HepG2 (cell line): ENCODE measurements around the gene TMEM174. TPM values are rescaled to one million over a fixed set of nuclear protein-coding genes. Genes with fewer than 3 reads are reported as not detected.

Source experiments
- ATAC-seq: fragments of 200-7000 bp; cut with Tn5 transposase; 3 replicates; pipeline ENCODE4 v1.9.1; 2020; ENCODE audit warnings: mild to moderate bottlenecking, moderate library complexity
- BruUV-seq: library from RNA; stranded (reverse); fragments of 400-500 nt; replicated peaks from 2 replicates; lab custom pipeline; 2021; lab: Mats Ljungman, UMichigan
- CTCF ChIA-PET: fragments of 300-600 bp; formaldehyde crosslinking; extraction: SDS; loops from one replicate; lab custom pipeline; 2021; ENCODE audit warnings: low total read pairs, inconsistent platforms, low intra/inter-chr PET ratio; lab: Yijun Ruan, JAX
- POLR2A ChIA-PET: fragments of 350-600 bp; sonication (Branson Sonifier 250); formaldehyde crosslinking; loops from one replicate; lab custom pipeline; 2020; ENCODE audit warnings: antibody characterized with exemption, inconsistent platforms; lab: Yijun Ruan, JAX
- DNase-seq: peaks from one replicate; pipeline ENCODE4 v3.0.0-alpha.2; 2015; ENCODE audit warnings: low spot score
- FAIRE-seq: peaks from 3 replicates; lab custom pipeline; 2011; peaks lifted over from hg19 to GRCh38; lab: Jason Lieb, UNC
- H2AFZ ChIP-seq: one replicate; pipeline ENCODE4 v1.6.1; 2011; ENCODE audit warnings: low read length, inconsistent platforms
- H3K27ac ChIP-seq: fragments of 300-600 bp; 3 replicates; pipeline ENCODE4 v1.8.0; 2011; ENCODE audit warnings: mixed run types, mild to moderate bottlenecking, mixed read lengths, low read length, inconsistent platforms; ENCODE audit not compliant: insufficient read depth; ENCODE audit errors: extremely low read length
- H3K27me3 ChIP-seq, 2 experiments: fragments of 200-600 bp in 1 of 2; 2 replicates in 1 of 2; 3 replicates in 1 of 2; pipeline versions ENCODE4 v1.6.0 to v1.8.0; 2011; ENCODE audit warnings: low read length in 2 of 2, mild to moderate bottlenecking in 2 of 2, moderate library complexity in 2 of 2, inconsistent platforms in 1 of 2; ENCODE audit not compliant: insufficient read depth in 2 of 2, control insufficient read depth in 1 of 2
- H3K36me3 ChIP-seq, 2 experiments: fragments of 200-600 bp in 1 of 2; replicated peaks in 1 of 2; 2 replicates in 1 of 2; 3 replicates in 1 of 2; pipeline versions ENCODE4 v1.5.1 to v1.8.0; 2011; ENCODE audit warnings: low read length in 2 of 2, inconsistent platforms in 1 of 2; ENCODE audit not compliant: insufficient read depth in 2 of 2, control insufficient read depth in 1 of 2
- H3K4me1 ChIP-seq: 2 replicates; pipeline ENCODE4 v1.5.1; 2012; ENCODE audit warnings: low read length, inconsistent platforms; ENCODE audit not compliant: insufficient read depth
- H3K4me2 ChIP-seq: 2 replicates; pipeline ENCODE4 v1.6.0; 2011; ENCODE audit warnings: low read depth, low read length, inconsistent platforms
- H3K4me3 ChIP-seq, 3 experiments: fragments of 200-600 bp in 1 of 3; sonication (generic), shearing (Covaris generic) in 1 of 3; replicated peaks in 1 of 3; 2 replicates each; pipeline ENCODE4 v1.5.1; 2011 to 2016; ENCODE audit warnings: low read length in 3 of 3, inconsistent platforms in 2 of 3, low read depth in 2 of 3, mild to moderate bottlenecking in 2 of 3, control low read depth in 1 of 3, mixed read lengths in 1 of 3; ENCODE audit not compliant: insufficient read depth in 1 of 3
- H3K79me2 ChIP-seq: one replicate; pipeline ENCODE4 v1.6.1; 2011; ENCODE audit warnings: low read length, inconsistent platforms; ENCODE audit not compliant: insufficient read depth
- H3K9ac ChIP-seq: 2 replicates; pipeline ENCODE4 v1.6.0; 2011; ENCODE audit warnings: mild to moderate bottlenecking, low read depth, low read length, inconsistent platforms; ENCODE audit not compliant: insufficient read depth
- H3K9me3 ChIP-seq: 2 replicates; pipeline ENCODE4 v1.5.1; 2012; ENCODE audit warnings: mild to moderate bottlenecking, low read length
- H4K20me1 ChIP-seq: 2 replicates; pipeline ENCODE4 v1.6.0; 2011; ENCODE audit warnings: inconsistent platforms, mild to moderate bottlenecking, low read length, moderate library complexity; ENCODE audit not compliant: insufficient read depth
- CHCHD3 ChIP-seq: sonication (generic); formaldehyde crosslinking; IDR thresholded peaks from 2 replicates; pipeline ENCODE4 v1.8.0; 2022; ENCODE audit warnings: mild to moderate bottlenecking, missing genetic modification reagents, moderate library complexity
- EED ChIP-seq: sonication (generic); formaldehyde crosslinking; IDR thresholded peaks from 2 replicates; pipeline ENCODE4 v1.5.0; 2020; ENCODE audit warnings: mild to moderate bottlenecking, missing genetic modification reagents
- HDAC6 ChIP-seq: fragments of 200-600 bp; sonication (generic); IDR thresholded peaks from 2 replicates; pipeline ENCODE4 v1.7.0; 2017; ENCODE audit warnings: mild to moderate bottlenecking, antibody characterized with exemption, low read length, low read depth
- KAT8 ChIP-seq: IDR thresholded peaks from 2 replicates; pipeline ENCODE4 v1.6.1; 2016; ENCODE audit warnings: missing genetic modification reagents, missing compliant biosample characterization
- PPARG ChIP-seq: conservative IDR thresholded peaks from 2 replicates; pipeline ENCODE4 v1.6.1; 2016; ENCODE audit warnings: missing biosample characterization, missing genetic modification reagents
- RFX3 ChIP-seq: IDR thresholded peaks from 2 replicates; pipeline ENCODE4 v1.6.1; 2016; ENCODE audit warnings: missing biosample characterization, missing genetic modification reagents
- RXRB ChIP-seq: IDR thresholded peaks from 2 replicates; pipeline ENCODE4 v1.6.1; 2016; ENCODE audit warnings: borderline replicate concordance, missing genetic modification reagents, missing compliant biosample characterization
- SNRNP70 ChIP-seq: fragments of 200-400 bp; formaldehyde crosslinking; IDR thresholded peaks from 2 replicates; pipeline ENCODE4 v1.6.1; 2017; ENCODE audit warnings: mild to moderate bottlenecking, low read depth, low read length, moderate library complexity
- SRSF1 ChIP-seq: fragments of 200-400 bp; formaldehyde crosslinking; optimal IDR thresholded peaks from 2 replicates; pipeline ENCODE3; 2017; ENCODE audit warnings: mild to moderate bottlenecking, low read depth, low read length, moderate library complexity
- TBL1XR1 ChIP-seq: fragments of 150-350 bp; IDR thresholded peaks from 2 replicates; pipeline ENCODE4 v1.6.1; 2014; ENCODE audit warnings: borderline replicate concordance, low read length; ENCODE audit not compliant: partially characterized antibody
- ZBTB21 ChIP-seq: sonication (generic); formaldehyde crosslinking; IDR thresholded peaks from 2 replicates; pipeline ENCODE4 v1.4.0; 2020; ENCODE audit warnings: missing genetic modification reagents
- WGBS: methylation state at CpG from one replicate; pipeline ENCODE4 v1.1.6; 2017; ENCODE audit warnings: low lambda C conversion rate; 5-methylcytosine and 5-hydroxymethylcytosine counted together
- in situ Hi-C: cut with HindIII; loops from 2 replicates; pipeline ENCODE4 v1.10.0; 2017; ENCODE audit warnings: low pct_unique_long_range_greater_than_20kb; ENCODE audit not compliant: extremely low pct_ligation_motif_present
- intact Hi-C: fragments of 100-400 bp; cut with micrococcal nuclease; formaldehyde crosslinking; loops from one replicate; pipeline ENCODE4 v1.10.0; 2022; ENCODE audit not compliant: unreplicated experiment
- polyA plus RNA-seq, 8 experiments: library from polyadenylated mRNA; depleted of rRNA in 3 of 8; stranded (reverse) in 7 of 8; unstranded in 1 of 8; fragments of >200 nt; fragmentation: Illumina TruSeq in 4 of 8; extraction: Trizol in 4 of 8; gene quantifications; 2 replicates each; pipeline versions ENCODE4 v1.2.1 to v1.2.3, GENCODE V29; 2011 to 2016; ENCODE audit warnings: low read depth in 4 of 8, missing spikeins in 1 of 8, mixed read lengths in 1 of 8; ENCODE audit not compliant: insufficient read depth in 1 of 8
- total RNA-seq, 5 experiments: library from RNA; depleted of rRNA; stranded (reverse); fragments of >200 nt; fragmentation: Illumina TruSeq; extraction: Trizol; gene quantifications; 2 replicates each; pipeline ENCODE4 v1.2.3, GENCODE V29; 2016; ENCODE audit warnings: low read depth in 1 of 5
- TF ChIP-seq, protein P1 (sequence below): sonication (generic); formaldehyde crosslinking; IDR thresholded peaks from 2 replicates; pipeline ENCODE4 v1.4.0; 2020; ENCODE audit warnings: missing genetic modification reagents
- TF ChIP-seq, protein P2 (sequence below): sonication (generic); formaldehyde crosslinking; IDR thresholded peaks from 2 replicates; pipeline ENCODE4 v1.5.0; 2020; ENCODE audit warnings: mild to moderate bottlenecking, missing genetic modification reagents, borderline replicate concordance

Gene TMEM174
- total and polyA plus RNA-seq, 2 of the 13 experiments (the other 11 are each of a cell fraction or from before 2014, with no cell fraction given) = not detected

DNA sequence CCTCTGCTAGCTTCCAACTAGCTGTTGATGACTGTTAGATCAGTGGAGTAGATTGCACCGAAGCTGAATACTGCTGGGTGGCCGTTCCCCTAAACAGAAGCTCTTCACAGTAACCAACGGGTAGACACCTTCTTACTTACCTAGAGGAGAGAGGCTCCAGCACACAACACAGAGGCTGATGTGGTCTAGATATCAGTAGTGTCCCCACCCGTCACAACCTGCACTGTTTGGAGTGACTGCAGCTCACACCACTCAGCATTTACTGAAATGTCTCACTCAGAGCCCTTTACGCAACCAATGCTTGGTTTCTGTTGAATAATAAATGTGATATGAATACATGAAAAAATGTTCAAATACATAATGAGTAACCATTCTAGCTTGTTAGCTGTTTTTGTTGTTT is 5.3 kb downstream of the TMEM174 start:
- no peak overlapping the region for H3K4me2 ChIP-seq
- H4K20me1 ChIP-seq = no peaks in the 10 kb centered on the region
- H3K4me3 ChIP-seq = no peak overlapping the region
- ChIA-PET POLR2A (no interaction called here), CTCF (no interaction called here)
- no peak overlapping the region for H2AFZ ChIP-seq
- WGBS = 24% methylated on average over 5 of the region's 5 CpGs
- intact Hi-C loops (no loop called here), in situ Hi-C loops (no loop called here)
- H3K79me2 ChIP-seq = no peaks in the 10 kb centered on the region
- no peaks in the 10 kb centered on the region for H3K36me3 ChIP-seq
- no peak for DNase-seq
- no peak overlapping the region for H3K9ac ChIP-seq
- H3K4me1 ChIP-seq = peaks cover 4% of the 10 kb centered on the region
- no peak for FAIRE-seq
- peaks cover 0 to 21% of the 10 kb centered on the region in 2 experiments; a peak in 2 of 5 replicates for H3K27me3 ChIP-seq
- no TSS peak for BruUV-seq
- H3K27ac ChIP-seq = no peak overlapping the region
- H3K9me3 ChIP-seq = no peaks in the 10 kb centered on the region
- no peak for ATAC-seq
- TF ChIP-seq, protein P1, sequence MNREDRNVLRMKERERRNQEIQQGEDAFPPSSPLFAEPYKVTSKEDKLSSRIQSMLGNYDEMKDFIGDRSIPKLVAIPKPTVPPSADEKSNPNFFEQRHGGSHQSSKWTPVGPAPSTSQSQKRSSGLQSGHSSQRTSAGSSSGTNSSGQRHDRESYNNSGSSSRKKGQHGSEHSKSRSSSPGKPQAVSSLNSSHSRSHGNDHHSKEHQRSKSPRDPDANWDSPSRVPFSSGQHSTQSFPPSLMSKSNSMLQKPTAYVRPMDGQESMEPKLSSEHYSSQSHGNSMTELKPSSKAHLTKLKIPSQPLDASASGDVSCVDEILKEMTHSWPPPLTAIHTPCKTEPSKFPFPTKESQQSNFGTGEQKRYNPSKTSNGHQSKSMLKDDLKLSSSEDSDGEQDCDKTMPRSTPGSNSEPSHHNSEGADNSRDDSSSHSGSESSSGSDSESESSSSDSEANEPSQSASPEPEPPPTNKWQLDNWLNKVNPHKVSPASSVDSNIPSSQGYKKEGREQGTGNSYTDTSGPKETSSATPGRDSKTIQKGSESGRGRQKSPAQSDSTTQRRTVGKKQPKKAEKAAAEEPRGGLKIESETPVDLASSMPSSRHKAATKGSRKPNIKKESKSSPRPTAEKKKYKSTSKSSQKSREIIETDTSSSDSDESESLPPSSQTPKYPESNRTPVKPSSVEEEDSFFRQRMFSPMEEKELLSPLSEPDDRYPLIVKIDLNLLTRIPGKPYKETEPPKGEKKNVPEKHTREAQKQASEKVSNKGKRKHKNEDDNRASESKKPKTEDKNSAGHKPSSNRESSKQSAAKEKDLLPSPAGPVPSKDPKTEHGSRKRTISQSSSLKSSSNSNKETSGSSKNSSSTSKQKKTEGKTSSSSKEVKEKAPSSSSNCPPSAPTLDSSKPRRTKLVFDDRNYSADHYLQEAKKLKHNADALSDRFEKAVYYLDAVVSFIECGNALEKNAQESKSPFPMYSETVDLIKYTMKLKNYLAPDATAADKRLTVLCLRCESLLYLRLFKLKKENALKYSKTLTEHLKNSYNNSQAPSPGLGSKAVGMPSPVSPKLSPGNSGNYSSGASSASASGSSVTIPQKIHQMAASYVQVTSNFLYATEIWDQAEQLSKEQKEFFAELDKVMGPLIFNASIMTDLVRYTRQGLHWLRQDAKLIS (CRISPR knock-in tag) = no peak
- no peak for TF ChIP-seq EED (CRISPR knock-in tag)
- no peak for TF ChIP-seq CHCHD3
- TF ChIP-seq HDAC6 = no peak
- TF ChIP-seq, protein P2, sequence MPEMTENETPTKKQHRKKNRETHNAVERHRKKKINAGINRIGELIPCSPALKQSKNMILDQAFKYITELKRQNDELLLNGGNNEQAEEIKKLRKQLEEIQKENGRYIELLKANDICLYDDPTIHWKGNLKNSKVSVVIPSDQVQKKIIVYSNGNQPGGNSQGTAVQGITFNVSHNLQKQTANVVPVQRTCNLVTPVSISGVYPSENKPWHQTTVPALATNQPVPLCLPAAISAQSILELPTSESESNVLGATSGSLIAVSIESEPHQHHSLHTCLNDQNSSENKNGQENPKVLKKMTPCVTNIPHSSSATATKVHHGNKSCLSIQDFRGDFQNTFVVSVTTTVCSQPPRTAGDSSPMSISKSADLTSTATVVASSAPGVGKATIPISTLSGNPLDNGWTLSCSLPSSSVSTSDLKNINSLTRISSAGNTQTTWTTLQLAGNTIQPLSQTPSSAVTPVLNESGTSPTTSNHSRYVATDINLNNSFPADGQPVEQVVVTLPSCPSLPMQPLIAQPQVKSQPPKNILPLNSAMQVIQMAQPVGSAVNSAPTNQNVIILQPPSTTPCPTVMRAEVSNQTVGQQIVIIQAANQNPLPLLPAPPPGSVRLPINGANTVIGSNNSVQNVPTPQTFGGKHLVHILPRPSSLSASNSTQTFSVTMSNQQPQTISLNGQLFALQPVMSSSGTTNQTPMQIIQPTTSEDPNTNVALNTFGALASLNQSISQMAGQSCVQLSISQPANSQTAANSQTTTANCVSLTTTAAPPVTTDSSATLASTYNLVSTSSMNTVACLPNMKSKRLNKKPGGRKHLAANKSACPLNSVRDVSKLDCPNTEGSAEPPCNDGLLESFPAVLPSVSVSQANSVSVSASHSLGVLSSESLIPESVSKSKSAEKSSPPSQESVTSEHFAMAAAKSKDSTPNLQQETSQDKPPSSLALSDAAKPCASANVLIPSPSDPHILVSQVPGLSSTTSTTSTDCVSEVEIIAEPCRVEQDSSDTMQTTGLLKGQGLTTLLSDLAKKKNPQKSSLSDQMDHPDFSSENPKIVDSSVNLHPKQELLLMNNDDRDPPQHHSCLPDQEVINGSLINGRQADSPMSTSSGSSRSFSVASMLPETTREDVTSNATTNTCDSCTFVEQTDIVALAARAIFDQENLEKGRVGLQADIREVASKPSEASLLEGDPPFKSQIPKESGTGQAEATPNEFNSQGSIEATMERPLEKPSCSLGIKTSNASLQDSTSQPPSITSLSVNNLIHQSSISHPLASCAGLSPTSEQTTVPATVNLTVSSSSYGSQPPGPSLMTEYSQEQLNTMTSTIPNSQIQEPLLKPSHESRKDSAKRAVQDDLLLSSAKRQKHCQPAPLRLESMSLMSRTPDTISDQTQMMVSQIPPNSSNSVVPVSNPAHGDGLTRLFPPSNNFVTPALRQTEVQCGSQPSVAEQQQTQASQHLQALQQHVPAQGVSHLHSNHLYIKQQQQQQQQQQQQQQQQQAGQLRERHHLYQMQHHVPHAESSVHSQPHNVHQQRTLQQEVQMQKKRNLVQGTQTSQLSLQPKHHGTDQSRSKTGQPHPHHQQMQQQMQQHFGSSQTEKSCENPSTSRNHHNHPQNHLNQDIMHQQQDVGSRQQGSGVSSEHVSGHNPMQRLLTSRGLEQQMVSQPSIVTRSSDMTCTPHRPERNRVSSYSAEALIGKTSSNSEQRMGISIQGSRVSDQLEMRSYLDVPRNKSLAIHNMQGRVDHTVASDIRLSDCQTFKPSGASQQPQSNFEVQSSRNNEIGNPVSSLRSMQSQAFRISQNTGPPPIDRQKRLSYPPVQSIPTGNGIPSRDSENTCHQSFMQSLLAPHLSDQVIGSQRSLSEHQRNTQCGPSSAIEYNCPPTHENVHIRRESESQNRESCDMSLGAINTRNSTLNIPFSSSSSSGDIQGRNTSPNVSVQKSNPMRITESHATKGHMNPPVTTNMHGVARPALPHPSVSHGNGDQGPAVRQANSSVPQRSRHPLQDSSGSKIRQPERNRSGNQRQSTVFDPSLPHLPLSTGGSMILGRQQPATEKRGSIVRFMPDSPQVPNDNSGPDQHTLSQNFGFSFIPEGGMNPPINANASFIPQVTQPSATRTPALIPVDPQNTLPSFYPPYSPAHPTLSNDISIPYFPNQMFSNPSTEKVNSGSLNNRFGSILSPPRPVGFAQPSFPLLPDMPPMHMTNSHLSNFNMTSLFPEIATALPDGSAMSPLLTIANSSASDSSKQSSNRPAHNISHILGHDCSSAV (CRISPR knock-in tag) = no peak
- TF ChIP-seq RFX3 (CRISPR knock-in tag) = no peak
- no peak for TF ChIP-seq RXRB (CRISPR knock-in tag)
- no peak for TF ChIP-seq PPARG (CRISPR knock-in tag)
- TF ChIP-seq TBL1XR1 = no peak
- TF ChIP-seq SRSF1 = no peak
- TF ChIP-seq ZBTB21 (CRISPR knock-in tag) = no peak
- TF ChIP-seq KAT8 (CRISPR knock-in tag) = no peak
- no peak for TF ChIP-seq SNRNP70
